Measurements from ENCODE around the gene SH3TC2.

DNA sequence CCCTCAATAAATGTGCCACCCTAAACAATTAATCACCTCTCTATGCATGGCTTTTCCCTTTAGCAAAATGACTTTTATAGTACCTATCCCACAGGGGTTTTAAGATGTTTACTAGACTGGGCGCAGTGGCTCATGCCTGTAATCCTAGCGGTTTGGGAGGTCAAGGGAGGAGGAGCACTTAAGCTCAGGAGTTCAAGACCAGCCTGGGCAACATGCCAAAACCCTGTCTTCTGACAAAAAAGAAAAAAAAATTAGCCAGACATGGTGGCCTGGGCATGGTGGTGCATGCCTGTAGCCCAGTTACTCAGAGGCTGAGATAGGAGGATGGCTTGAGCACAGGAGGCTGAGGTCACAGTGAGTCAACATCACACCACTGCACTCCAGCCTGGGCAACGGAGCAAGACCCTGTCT is 13.5 kb downstream of the SH3TC2 start:
- TF ChIP-seq, protein P1, sequence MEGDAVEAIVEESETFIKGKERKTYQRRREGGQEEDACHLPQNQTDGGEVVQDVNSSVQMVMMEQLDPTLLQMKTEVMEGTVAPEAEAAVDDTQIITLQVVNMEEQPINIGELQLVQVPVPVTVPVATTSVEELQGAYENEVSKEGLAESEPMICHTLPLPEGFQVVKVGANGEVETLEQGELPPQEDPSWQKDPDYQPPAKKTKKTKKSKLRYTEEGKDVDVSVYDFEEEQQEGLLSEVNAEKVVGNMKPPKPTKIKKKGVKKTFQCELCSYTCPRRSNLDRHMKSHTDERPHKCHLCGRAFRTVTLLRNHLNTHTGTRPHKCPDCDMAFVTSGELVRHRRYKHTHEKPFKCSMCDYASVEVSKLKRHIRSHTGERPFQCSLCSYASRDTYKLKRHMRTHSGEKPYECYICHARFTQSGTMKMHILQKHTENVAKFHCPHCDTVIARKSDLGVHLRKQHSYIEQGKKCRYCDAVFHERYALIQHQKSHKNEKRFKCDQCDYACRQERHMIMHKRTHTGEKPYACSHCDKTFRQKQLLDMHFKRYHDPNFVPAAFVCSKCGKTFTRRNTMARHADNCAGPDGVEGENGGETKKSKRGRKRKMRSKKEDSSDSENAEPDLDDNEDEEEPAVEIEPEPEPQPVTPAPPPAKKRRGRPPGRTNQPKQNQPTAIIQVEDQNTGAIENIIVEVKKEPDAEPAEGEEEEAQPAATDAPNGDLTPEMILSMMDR (IDR thresholded peaks at IDR 0.05), result no peak
- no peak for TF ChIP-seq EZH2 (IDR thresholded peaks at IDR 0.05)
